HG03432 (cell line): ENCODE data around the gene SORBS1.
A peak's percentile ranks its signal among the peaks of the same experiment; 100 is the strongest.

ENCODE experiments used
- ATAC-seq: cut with Tn5 transposase; IDR thresholded peaks from one replicate; pipeline ENCODE4 v1.9.1; 2021; ENCODE audit warnings: mild to moderate bottlenecking, moderate library complexity; ENCODE audit not compliant: unreplicated experiment

Gene SORBS1

DNA sequence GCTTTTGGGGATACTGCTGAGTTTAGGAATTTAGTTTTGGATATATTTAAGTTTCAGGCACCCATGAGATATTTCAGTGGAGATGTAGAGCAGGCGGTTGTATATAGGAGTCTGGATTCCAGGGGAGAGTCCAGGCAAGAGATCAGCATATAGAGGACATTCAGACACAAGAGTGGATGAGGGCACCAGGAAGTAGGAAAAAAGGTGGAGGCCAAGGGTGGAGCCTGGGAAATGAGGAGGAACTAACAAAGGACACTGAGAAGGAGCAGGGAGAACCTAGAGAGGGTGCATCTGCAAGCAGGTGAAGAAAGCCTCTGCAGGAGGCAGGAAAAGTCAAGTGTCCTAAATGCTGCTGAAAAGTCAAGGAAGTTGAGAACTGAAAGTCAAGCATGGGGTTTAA is 257.2 kb downstream of the SORBS1 start:
- ATAC-seq = no peak

DNA sequence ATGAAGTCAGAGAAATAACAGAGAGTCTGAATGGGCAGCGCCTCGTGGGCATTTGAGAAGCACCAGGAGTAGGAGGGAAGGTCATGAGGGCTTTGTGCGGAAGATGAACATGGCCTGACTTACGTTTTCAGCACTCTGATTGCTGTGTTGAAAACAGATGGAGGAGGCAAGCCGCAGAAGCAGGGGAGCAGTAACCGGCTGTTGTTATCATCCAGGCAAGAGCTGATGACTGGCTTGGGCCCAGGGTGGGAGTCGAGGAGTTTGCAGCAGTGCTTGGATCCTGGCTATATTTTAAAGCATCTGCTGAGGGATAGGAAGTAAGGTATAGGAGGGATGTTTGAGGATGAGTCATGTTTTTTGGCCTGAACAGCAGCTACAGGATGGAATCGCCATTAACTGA is 257.6 kb downstream of the SORBS1 start:
- no peak for ATAC-seq

DNA sequence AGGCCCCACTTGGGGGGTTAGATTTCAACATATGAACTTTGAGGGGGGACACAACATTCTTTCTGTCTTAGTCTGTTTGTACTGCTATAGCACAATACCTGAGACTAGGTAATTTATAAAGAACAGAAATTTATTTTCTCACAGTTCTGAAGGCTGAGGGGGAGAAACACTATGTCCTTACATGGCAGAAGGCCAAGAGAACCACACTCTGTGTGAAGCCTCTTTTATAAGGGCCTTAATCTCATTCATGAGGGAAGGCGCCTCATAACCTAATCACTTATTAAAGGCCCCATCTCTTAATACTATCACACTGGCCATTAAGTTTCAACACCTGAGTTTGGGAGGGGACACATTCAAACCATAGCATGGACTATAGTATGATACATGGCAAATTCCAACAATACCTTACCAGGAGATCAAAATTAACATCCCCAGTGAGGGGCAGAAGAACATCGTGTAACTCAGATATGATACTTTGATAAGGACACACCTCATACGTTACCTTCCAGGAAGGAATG is 261.1 kb downstream of the SORBS1 start:
- no peak for ATAC-seq

DNA sequence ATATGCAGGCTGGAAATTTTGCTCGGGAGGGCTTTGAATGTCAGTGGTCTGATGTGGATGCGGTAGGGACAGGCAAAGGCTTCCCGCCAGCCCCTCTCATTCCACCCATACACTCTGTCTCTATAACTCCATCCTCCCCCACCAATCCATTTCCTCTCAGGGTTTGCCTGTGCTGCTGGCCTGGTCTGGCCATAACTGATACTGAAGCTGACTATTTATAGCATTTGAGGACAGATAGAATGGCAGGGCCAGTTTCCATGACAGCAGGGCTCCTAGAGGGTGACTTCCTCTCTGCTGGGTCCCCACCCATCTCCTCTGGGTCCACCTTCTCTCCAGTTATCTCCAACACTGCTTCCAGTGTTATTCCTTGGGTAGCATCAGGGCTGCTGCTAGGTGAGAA is 263.8 kb downstream of the SORBS1 start:
- ATAC-seq = peak; percentile 35

DNA sequence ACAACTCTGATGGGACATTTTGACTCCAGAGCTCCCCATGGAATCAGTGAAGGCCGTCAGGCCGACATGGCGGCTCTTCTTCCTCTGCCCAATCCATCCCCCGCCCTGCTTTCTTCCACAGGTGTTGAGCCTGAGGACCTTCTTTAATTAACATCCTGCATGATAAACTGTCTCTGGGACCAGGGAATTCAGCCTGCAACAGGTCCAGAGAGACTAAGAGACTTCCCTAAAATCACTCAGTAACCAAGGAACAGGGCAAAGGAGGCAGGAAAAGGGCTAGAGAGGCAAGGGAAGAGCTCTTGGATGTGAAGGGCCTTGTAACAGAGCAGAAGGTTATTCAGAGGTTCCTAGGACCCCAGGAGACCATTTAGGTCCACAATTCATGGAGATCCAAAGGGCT is 264.4 kb downstream of the SORBS1 start:
- no peak for ATAC-seq

DNA sequence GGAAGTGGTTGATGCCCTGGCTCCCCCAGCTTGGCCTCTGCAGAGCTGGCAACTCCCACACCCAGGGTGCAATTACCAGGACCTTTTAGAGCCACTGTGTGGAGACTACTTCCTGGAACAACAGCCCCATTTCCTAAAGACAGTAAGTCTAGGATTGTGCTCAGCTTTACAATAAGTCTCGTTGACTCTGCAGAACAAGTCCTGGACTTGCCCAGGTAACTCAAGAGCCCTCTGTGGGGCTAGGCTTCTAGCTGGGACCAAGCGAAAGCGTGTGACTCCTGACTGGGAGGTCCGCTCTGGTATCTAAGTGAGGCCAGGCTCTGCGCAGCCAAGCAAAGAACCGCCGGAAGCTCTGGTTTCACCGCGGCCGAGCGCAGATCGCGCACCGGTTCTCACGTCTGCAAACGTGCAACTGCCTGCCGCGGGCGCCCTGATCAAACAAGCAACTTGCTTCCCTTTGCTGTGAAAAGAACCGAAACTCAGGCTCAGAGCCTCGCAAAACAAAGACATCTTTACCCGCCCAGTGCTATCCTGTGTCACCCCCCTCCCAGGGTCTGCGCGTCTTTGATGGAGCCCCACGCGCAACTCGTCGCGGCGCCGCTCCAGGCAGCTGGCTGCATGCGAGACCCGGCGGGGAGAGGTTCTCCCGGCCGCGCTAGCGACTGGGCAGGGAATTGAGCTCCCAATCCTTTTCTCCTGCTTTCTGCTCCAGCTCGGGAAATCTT is 266.0 kb downstream of the SORBS1 start:
- peak; percentile 79 for ATAC-seq

DNA sequence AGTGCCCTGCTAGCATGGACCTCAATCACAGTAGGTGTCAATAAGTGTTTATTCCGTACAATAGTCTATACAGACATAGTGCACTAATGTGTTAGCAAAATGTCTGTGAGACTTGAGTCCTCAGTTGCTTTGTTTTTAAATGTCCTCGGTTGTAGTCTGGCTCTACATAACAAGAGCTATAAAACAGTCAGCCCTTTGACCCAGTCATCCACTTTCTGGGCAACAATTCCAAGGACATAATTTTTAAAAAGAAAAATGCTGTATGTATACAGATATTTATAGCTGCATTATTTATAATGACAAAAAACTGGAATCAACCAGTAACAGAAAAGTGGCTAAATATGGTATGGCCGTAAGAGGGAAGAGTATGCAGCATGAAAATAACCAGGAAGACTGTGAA is 267.5 kb downstream of the SORBS1 start:
- ATAC-seq = no peak

DNA sequence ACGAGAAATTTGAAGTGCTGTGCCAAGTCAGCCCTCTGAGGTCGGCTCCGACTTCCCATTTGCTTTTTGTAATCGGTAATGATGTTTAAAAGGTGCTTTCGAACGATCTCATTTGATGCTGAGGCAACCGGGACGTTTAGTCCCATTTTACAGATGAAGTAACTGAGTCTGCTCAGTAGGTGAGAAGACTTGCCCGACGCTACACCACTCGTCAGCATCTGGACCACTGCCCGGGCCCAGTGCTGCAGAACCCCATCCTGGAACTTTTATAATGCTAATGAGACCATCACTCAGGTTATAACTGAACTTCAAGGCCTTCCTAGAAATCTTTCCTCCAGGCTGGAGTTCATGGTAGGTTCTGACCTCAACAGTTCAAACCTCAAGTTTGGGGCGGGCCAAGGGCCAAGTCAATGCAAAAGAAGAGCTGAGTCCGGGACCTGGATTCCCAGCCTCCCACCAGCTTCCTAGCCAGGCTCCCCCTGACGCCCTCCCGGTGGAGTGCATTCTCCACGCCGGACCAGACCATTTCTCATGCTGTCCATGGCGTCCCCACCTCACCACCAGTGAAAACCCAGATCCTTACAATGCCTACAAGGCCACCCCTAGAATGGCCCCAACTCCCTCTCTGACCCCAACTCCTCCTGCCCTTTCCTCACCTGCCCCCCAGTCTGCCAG is 269.7 kb downstream of the SORBS1 start:
- ATAC-seq = no peak

DNA sequence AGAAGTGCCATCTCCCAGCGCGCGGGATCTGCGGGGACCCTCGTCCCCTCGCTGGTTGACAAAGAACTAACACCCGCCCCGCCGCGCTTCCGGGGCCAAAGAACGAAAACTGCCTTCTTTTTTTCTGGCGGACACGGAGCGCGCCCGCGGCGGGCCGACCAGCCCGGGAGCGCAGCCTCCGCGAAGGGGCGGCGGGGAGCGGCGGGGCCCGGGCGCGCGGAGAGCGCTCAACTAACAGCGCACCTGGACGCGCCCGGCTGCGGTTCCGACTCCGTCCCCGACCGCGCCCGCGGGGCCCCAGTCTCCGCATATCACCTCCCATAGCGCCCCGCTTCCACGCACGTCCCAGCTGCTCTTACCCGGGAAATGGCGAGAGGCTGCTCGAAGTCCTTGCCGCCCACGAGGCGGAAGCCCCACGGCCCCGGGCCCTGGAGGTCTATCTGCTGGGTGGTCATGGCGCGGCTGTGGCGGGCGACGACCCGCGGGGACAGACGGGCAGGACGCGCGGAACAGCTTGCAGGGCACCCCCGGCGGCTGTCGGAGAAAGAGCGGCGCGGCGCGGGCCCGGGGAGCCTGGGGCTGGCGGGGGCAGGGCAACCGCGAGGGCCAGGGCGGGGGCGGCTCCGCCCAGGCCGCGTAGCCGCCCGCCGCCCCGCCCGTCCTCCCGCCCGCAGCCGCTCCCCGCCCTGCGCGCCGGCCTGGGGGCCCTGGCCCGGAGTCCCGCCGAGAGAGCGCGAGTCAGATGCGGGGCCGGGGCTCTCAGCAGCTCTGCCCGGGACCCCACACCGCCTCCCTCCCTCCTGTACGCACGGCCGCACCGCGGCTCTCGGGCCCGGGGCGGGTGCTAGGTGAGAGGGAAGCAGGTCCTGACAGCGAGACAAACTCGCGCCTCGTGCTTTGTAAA is 270.5 kb downstream of the SORBS1 start, which contains the start of gene PDLIM1:
Gene PDLIM1 (minus strand): TSS at position 543 of the 904 bp plus-strand sequence. CDS start 88 bp downstream, at position 455.
- peak; percentile 52 for ATAC-seq

DNA sequence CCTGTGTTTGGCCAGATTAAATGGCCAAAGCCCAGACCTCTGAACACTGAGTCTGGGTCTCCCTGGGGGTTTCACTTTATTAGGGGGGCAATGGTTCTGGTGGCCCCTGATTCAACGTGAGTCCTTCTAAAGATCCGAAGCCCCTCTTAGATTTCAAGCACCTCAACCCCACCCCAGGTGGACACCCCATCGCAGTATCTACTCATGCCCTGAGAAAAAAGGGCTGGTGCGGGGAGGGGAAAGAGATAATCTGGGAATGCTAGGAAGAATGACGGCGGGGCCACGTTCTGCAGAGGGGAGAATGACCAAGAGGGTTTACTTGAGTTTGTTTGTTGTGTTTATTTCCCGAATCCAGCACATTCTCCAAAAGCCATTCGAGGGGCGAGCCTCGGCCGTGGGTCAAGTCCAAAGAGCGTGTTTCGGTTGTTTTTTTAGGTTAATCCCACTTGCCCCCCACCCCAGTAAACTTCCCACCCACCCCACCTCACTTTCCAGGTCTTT is 271.2 kb downstream of the SORBS1 start:
- ATAC-seq = no peak

DNA sequence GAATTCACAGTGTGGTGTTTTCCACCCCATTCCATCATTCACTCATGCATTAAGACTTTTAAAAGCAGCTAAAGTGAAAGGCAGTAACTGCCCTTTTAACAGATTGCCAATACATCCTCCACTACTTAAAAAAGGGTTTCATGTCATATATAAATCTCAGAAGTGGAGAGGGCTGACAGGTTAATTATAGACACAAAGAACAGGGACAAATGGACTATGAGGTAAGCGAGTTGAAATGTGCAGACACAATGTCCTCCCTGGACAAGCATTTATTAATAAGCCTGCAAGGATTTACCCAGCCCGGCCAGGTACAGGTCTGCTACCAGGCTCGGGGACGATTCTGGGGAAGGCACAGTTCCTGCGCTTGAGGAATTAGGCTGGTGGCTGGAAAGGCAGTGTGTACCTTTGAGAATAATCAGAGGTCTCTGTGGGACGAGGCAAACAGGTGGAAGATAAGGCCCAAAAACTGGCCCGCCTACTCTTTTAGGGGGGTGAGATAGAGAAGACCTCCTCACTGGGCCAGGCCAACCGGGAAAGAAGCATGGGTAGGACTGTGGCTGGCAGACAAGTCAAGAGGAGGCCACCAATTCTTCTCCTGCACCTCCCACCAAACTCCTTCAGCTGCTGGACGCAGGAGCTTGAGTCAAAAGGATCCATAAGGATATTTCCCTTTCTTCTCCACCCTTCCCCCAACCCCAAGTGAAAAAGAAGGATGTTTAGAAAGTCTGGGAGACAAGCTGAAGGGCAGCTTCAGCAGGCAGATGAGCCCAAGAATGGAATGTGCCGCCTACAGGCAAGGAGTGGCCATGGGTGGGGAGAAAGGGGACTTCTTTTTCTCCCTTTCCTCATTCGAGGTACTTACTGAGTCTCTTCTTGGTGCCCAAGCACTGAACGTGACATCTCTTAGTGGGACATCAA is 271.9 kb downstream of the SORBS1 start:
- no peak for ATAC-seq

DNA sequence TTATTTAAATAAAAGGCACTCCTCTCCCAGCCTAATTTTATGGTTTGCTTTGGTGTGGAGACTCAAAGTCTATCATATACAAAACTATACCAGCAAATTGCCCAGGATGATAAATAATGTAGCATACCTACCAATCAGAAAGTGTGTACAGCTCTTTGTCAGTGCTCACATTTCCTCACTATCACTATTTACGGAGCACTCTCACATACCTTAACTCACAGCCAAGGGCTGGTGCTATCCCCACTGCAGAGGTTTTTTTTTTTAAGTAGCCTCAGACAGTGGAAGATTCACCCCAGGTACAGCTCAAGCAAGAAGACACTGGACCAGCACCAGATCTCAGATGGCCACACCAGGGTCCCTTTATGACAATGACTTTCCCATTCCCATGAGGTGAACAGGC is 272.9 kb downstream of the SORBS1 start:
- ATAC-seq = no peak

DNA sequence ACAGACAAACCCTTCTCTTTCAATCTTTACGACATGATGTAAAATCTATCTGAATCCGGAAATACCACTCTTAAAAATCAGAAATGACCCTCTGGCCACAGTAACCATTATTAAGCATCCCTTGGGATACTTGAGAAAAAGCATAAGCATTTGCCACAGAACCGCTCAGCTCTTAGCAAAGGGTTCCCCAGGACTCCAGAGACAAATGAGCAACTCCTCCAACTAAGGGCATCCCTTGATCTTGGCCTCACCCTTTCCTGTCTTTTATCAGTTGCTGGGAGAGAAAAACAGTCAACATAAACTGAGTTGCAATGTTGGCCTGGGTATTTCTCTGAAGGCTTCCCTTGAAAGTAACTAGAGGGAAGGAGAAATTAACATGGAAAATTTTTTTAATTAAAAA is 273.9 kb downstream of the SORBS1 start:
- no peak for ATAC-seq

DNA sequence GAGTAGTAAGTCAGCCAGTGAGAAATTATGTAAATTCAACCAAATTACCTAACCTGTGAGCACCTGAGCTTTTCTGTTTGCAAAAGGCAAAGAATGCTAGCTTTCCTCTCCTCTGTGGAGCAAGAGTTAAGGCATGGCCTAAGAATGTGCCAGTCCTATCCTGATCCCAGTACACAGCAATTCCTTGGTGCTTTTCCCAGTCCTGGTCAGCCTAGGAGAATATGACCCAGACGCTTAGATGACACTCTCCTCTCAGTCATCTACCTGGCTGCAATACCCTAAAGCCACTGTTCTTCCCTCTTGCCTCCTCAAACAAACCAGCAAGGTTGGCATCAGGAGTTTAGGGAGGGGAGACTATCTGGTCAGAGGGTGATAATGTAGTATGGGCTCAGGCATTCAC is 274.5 kb downstream of the SORBS1 start:
- no peak for ATAC-seq

DNA sequence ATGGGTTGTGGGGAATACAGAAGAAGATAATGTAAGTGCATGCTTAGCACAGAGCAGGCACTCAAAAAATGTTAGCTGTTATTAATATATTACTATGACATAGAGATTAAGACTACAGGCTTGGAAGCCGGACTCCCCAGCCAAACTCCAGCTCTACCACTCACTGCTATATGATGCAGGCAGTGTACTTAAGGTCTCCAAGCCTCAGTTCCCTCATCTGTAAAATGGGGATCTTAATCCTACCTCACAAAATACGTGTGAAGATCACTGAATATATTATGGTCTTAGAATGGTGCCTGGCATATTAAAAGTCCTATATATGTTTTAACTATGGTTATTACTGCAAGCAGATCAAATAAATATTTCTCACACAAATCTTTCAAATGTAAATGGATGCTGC is 275.6 kb downstream of the SORBS1 start:
- no peak for ATAC-seq

DNA sequence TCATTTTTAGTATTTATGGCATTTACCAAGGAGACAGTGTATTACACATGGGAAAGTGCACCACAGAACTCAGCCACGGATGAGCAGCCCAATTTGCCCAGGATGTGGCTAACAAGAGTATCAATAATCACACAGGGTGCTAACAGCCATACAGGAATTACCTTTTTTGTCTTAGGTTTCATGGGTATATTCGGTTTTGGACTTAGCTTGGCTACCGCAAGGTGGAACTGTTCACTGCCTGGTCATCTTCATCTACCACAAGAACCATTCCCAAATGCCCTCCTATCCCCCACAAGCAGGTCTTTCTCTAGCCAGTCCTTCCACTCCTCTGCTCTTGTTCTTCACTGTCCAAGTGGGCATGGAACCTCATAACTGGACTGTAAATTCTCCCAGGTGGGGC is 276.4 kb downstream of the SORBS1 start:
- no peak for ATAC-seq

DNA sequence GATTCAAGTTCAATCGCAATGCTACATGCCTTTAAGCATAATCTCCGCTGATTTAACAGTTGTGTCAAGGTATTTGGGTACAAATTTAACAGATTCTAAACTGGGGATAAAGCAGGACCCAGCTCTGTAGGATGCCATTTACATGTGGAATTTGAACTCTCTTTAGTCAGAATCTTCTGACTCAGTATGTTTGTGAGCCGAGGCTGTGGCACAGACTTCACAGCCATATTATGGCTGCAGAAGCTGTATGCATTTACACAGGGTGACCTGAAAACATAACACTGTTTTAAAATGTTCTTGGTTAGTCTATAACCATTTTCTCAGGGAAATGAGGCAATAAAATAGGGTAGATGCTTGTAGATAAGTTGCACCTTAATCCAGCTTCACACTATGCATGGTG is 279.1 kb downstream of the SORBS1 start:
- no peak for ATAC-seq

DNA sequence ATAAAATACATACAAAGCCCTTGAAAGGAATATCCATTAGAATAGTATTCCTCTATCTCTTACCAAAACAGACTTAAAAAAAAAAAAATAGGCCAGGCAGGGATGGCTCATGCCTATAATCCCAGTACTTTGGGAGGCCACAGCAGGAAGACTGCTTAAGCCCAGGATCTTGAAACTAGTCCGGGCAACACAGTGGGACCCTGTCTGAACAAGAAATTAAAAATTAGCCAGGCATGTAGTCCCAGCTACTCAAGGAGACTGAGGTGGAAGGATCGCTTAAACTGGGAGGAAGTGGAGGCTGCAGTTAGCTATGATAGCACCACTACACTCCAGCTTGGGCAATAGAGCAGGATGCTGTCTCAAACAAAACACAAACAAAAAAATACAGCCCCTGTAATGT is 280.0 kb downstream of the SORBS1 start:
- no peak for ATAC-seq

DNA sequence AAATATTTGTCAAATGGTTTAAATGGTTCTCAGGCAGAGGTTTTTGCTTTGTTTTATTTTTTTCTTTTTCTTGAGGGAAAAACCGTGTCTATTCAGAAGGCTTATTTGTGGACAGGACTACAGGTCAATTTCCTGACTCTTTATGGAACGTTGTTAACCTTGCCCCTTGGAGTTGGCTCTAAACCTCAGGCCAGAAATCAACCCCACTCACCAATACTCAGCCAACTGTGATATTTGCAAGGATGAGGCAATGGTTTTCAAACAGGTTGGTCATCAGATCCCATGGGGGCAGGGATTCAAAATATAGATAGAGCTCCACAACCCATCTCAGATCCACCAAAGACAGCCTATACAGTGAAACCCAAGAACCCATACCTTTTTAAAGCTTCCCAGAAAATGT is 280.5 kb downstream of the SORBS1 start:
- ATAC-seq = no peak
